Stimulated activated memory B cell treated with anti-CD40 and anti-IgM and Interleukin-4, amounts not matched to agents 10 μg/mL and 1 μg/mL and 100 μg/mL, for 72 hours (primary cell): ENCODE measurements around the gene UNK.
"Not testable (repeated sequence)": the region's sequence is repeated elsewhere in the genome, so short reads cannot be mapped to it uniquely, and the experiment has no call there.

ENCODE experiments used
- ATAC-seq: fragments of 150-1000 bp; cut with Tn5 transposase; 2 replicates; pipeline ENCODE4 v1.10.0; 2021
- H3K27ac Mint-ChIP-seq: one replicate; pipeline ENCODE4 v1.8.0; 2022; ENCODE audit warnings: mild to moderate bottlenecking, mixed read lengths
- H3K27me3 Mint-ChIP-seq: one replicate; pipeline ENCODE4 v1.8.0; 2022; ENCODE audit warnings: mixed read lengths
- H3K36me3 Mint-ChIP-seq: one replicate; pipeline ENCODE4 v1.8.0; 2022; ENCODE audit warnings: mixed read lengths
- H3K4me1 Mint-ChIP-seq: one replicate; pipeline ENCODE4 v1.8.0; 2022; ENCODE audit warnings: mixed read lengths
- H3K4me3 Mint-ChIP-seq: one replicate; pipeline ENCODE4 v1.8.0; 2022; ENCODE audit warnings: mild to moderate bottlenecking, moderate library complexity, mixed read lengths
- H3K9me3 Mint-ChIP-seq: one replicate; pipeline ENCODE4 v1.8.0; 2022; ENCODE audit warnings: mixed read lengths

The UNK gene

DNA sequence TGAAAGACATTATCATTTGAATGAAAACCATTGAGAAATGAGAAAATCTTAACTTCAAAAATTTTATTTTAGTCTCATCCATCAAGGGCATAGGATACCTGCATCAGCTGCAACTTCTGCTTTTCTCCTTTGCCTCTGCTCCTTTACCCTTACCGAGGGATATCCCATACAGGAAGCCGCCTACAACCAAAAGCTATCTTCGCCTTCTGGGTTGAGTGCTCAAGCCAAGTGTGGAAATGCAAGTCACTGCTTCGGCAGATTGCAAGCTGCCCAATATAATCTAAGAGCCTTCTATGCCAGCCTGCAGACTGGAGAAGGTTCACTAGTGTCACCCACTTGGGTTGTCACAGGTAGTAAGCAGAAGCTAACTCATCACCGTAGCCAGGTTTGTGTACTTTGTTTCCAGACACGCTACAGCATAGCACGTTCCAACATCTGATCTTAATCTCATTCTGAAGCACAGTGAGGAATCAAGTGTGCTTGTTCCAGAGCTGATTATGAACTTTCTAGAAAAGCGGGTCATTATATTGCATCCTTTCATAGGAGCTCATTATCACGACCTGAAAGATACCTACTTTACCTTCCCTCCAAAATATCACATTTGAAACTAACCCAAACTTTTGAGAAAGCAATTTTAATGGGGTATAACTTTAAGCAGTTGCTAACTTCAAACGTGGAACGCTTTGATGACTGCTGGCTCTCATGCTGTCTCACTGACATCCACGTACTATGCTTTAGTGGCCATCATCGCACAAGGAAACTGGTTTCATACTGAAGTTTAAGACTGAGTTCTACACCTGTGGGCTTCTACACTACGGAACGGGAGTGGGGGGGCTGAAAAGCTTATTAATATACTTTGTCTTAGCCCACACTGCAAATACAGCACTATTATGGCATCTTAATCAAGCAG, 8.0 kb upstream of the UNK start:
- Mint-ChIP-seq H3K36me3 (peaks cover 33% of the 10 kb centered on the region), H3K9me3 (no peaks in the 10 kb centered on the region), H3K27ac (peak overlapping the region; percentile 96), H3K27me3 (no peaks in the 10 kb centered on the region), H3K4me3 (peak overlapping the region; percentile 60), H3K4me1 (peaks cover 40% of the 10 kb centered on the region)
- no peak for ATAC-seq

GRCh38 chr17:75777296-75777922, 7.2 kb upstream of the UNK start:
- Mint-ChIP-seq H3K4me3 (peak overlapping the region; percentile 60), H3K4me1 (peaks cover 40% of the 10 kb centered on the region), H3K27me3 (no peaks in the 10 kb centered on the region), H3K9me3 (no peaks in the 10 kb centered on the region), H3K27ac (peak overlapping the region; percentile 96), H3K36me3 (peaks cover 33% of the 10 kb centered on the region)
- no peak for ATAC-seq

DNA sequence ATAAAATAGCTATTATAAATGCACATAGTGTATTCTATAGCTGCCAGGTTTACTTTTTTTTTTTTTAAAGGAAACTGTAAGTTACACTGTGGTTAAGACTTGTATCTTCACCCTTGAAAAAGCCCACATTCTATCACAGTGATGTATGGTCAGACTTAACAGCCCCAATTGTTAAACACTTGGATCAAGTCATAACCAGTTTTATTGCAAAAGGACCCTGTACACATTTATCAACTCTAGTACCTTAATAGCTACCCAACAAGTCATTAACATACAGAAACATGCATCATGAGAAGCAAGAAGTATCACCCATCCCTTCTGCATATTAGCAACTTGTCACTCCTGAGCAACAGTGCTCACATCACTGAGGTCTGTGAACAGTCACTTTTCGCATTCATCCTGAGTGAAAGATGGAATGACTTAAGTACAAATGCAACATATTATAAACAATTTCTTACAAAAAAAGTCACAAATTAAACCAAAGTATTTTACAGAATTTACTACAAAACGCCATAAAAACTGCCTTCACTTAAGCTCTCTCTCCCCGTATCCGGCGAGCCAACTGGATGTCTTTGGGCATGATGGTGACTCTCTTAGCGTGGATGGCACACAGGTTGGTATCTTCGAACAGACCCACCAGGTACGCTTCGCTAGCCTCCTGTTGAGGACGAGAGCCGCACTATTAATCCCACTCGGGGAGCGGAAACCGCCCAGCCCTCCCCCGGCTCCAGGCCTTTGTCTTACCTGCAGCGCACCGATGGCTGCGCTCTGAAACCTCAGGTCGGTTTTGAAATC, 6.3 kb upstream of the UNK start:
- peaks cover 47% of the 10 kb centered on the region for H3K4me1 Mint-ChIP-seq

DNA sequence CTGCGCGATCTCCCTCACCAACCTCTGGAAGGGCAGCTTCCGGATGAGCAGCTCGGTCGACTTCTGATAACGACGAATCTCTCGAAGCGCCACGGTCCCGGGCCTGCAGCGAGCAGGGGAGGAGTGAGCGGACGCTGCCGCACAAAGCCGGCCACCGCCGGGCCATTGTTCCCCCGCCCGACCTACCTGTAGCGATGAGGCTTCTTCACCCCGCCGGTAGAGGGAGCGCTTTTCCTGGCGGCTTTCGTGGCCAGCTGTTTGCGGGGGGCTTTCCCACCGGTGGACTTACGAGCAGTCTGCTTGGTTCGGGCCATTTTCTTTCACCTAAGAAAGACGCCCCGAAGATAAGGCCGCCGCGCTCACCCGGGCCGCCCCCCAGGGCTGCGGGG, 5.8 kb upstream of the UNK start:
- peak overlapping the region; percentile 99 for H3K4me3 Mint-ChIP-seq
- H3K4me1 Mint-ChIP-seq, result peaks cover 52% of the 10 kb centered on the region
- peaks cover 33% of the 10 kb centered on the region for H3K36me3 Mint-ChIP-seq
- H3K27me3 Mint-ChIP-seq, result no peaks in the 10 kb centered on the region
- peak overlapping the region; percentile 96 for H3K27ac Mint-ChIP-seq
- no peak for ATAC-seq
- no peaks in the 10 kb centered on the region for H3K9me3 Mint-ChIP-seq

More for the DNA sequence above, 6.3 kb upstream of the UNK start:
- H3K27ac Mint-ChIP-seq, result peak overlapping the region; percentile 96
- H3K9me3 Mint-ChIP-seq, H3K27me3 Mint-ChIP-seq, ATAC-seq: not testable (repeated sequence)
- H3K4me3 Mint-ChIP-seq, result peak overlapping the region; percentile 99
- peaks cover 33% of the 10 kb centered on the region for H3K36me3 Mint-ChIP-seq

DNA sequence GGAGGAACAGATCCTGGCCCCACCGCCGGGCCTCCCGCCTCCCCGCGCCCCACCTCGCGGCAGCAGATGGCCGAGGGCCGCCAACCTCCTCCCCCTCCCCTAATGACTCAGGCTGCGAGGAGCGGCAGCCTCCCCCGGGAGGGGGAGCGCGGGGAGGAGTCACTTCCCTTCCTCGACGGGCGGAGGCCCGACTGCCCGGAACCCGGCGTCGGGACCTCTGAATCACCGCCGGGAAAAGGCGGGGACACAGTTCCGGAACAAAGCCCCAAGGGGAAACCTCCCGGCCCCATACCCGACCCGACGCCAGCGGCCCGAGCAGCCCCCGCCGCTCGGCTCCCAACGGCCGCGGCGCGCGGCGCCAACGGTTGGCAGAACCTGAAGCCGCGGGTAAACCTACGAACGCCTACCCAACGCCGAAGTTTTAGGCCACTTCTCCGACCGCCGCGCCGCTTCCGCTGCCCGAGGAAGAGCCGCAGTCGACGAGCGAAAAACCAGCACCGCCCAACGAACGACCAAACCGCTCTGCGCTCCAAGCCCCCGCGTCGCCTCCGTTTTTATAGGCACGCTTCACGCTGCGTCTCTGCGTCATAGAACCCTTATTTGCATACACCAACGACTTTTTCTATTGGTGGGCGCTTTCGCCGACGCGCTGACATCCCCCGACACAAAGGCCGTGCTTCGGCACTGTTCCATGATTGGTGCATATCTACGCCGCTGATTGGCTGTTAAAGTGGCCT, 5.2 kb upstream of the UNK start:
- H3K27ac Mint-ChIP-seq, result peak overlapping the region; percentile 96
- peak; percentile 88 for ATAC-seq
- H3K36me3 Mint-ChIP-seq, result peaks cover 33% of the 10 kb centered on the region
- H3K27me3 Mint-ChIP-seq, result no peaks in the 10 kb centered on the region
- peak overlapping the region; percentile 99 for H3K4me3 Mint-ChIP-seq
- peaks cover 52% of the 10 kb centered on the region for H3K4me1 Mint-ChIP-seq
- H3K9me3 Mint-ChIP-seq, result no peaks in the 10 kb centered on the region

DNA sequence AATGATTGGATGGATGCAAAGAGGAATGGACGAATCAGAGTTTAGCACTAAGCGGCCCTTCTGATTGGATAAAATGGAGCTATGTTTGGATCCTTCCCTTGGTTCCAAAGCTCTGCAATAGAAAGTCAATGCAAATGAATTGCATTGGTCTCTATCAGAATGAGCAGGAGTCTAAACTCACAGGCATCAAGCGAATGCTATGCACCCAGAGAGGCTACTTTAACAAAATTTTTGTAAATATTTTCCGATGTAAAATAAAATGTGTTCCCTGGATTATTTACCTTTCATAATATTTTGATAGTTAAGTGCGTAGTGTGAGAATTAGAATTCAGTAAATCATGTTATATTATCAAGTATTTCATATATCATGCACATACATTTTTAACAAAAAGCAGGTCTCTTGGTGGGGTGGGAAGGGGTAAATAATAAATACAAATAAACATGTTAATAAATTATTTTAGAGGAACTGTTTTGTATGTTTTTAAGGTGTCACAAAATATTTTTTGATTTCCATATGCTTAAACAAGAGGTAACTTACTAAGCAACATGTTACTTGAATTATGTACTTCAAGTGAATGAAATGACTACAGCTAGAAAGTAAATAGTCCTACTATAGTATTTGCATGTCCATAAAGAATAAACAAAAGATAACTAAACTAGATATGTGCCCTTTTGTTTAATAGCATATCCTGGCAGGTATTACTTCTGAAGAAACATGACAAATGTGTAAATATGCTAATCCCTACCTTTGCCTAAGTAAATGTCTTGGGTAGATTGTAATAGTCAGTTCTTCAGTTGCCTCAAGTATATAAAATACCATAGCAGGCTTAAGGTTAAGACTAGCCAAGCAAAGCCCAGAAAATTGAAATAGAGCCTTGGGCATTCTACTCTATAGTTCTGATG, 4.4 kb upstream of the UNK start:
- H3K36me3 Mint-ChIP-seq, result peaks cover 33% of the 10 kb centered on the region
- H3K4me3 Mint-ChIP-seq, result peak overlapping the region; percentile 99
- no peaks in the 10 kb centered on the region for H3K9me3 Mint-ChIP-seq
- peaks cover 55% of the 10 kb centered on the region for H3K4me1 Mint-ChIP-seq
- no peak for ATAC-seq
- H3K27ac Mint-ChIP-seq, result peak overlapping the region; percentile 96
- no peaks in the 10 kb centered on the region for H3K27me3 Mint-ChIP-seq

GRCh38 chr17:75783069-75783783, 1.4 kb upstream of the UNK start:
- peak overlapping the region; percentile 74 for H3K4me3 Mint-ChIP-seq
- H3K9me3 Mint-ChIP-seq, result no peaks in the 10 kb centered on the region
- peaks cover 46% of the 10 kb centered on the region for H3K4me1 Mint-ChIP-seq
- H3K27me3 Mint-ChIP-seq, result no peaks in the 10 kb centered on the region
- H3K27ac Mint-ChIP-seq, result peak overlapping the region; percentile 100
- ATAC-seq, result peak; percentile 17
- peaks cover 17% of the 10 kb centered on the region for H3K36me3 Mint-ChIP-seq

- peak; percentile 1 for ATAC-seq
- Mint-ChIP-seq H3K4me1 (peaks cover 40% of the 10 kb centered on the region), H3K27me3 (no peaks in the 10 kb centered on the region), H3K9me3 (no peaks in the 10 kb centered on the region), H3K36me3 (peaks cover 10% of the 10 kb centered on the region), H3K4me3 (peak overlapping the region; percentile 90), H3K27ac (peak overlapping the region; percentile 100)
These were observed 668 bp upstream of the UNK start for GRCh38 chr17:75783803-75784472.

GRCh38 chr17:75785016-75785890, 647 bp downstream of the UNK start:
- no peaks in the 10 kb centered on the region for H3K27me3 Mint-ChIP-seq
- H3K27ac Mint-ChIP-seq, result peak overlapping the region; percentile 100
- peaks cover 35% of the 10 kb centered on the region for H3K4me1 Mint-ChIP-seq
- peak; percentile 91 for ATAC-seq
- H3K4me3 Mint-ChIP-seq, result peak overlapping the region; percentile 90
- no peaks in the 10 kb centered on the region for H3K36me3 Mint-ChIP-seq
- H3K9me3 Mint-ChIP-seq, result no peaks in the 10 kb centered on the region

DNA sequence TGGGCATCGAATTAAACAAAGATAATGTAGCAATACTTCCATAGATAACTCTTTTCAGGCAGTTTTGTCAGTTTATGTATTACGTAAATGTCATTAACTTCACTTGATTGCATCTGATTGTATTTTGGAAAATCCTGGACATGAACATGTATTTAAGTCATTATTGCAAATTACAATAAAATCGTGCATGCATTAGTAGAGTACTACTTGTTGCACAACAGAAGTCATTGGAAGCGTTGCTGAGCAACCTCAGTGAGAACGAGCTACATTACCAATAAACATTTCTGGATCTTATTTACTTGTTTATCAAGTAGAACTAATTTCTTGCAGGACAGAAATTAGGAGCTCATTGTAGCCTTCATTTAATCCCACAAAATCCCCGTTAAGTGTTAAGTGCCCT, 6.6 kb downstream of the UNK start:
- Mint-ChIP-seq H3K36me3 (no peaks in the 10 kb centered on the region), H3K4me3 (no peak overlapping the region), H3K27ac (no peak overlapping the region), H3K27me3 (no peaks in the 10 kb centered on the region), H3K9me3 (no peaks in the 10 kb centered on the region), H3K4me1 (peaks cover 10% of the 10 kb centered on the region)
- ATAC-seq, result no peak

DNA sequence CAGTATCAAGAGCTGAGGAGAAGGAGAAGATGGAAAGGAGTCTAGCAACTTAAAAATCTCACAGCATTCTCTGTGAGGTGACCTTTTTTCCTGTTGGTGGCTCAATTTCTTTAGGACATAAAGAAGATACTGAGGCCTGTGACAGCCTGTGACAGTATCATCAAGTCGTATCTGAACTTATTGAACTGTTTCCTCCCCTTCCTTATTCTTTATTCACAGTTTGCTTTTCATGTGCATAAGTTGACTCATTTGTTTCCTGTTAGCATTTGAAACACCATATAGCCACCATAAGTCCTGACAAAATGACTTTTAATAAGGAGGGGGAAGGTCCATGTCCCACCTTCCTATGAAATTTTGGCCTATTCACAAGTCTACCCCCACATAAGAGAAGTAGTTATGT, 8.9 kb downstream of the UNK start:
- Mint-ChIP-seq H3K36me3 (no peaks in the 10 kb centered on the region), H3K27me3 (no peaks in the 10 kb centered on the region), H3K9me3 (no peaks in the 10 kb centered on the region), H3K27ac (no peak overlapping the region), H3K4me3 (no peak overlapping the region), H3K4me1 (no peaks in the 10 kb centered on the region)
- ATAC-seq, result no peak

- ATAC-seq, result no peak
- no peaks in the 10 kb centered on the region for H3K9me3 Mint-ChIP-seq
- peaks cover 10% of the 10 kb centered on the region for H3K36me3 Mint-ChIP-seq
- H3K27ac Mint-ChIP-seq, result no peak overlapping the region
- no peak overlapping the region for H3K4me3 Mint-ChIP-seq
- H3K27me3 Mint-ChIP-seq, result no peaks in the 10 kb centered on the region
- H3K4me1 Mint-ChIP-seq, result peaks cover 8% of the 10 kb centered on the region
These were observed 11.4 kb downstream of the UNK start for GRCh38 chr17:75795820-75796607.
